ENCODE data around the gene NAV3. TPM values are rescaled to one million over a fixed set of nuclear protein-coding genes. Genes with fewer than 3 reads are reported as not detected.
"Not testable (repeated sequence)": the region's sequence is repeated elsewhere in the genome, so short reads cannot be mapped to it uniquely, and the experiment has no call there.

Gene NAV3
- total RNA-seq, 2 donors from 2014 or later, result 0.08 TPM; not detected in 1

DNA sequence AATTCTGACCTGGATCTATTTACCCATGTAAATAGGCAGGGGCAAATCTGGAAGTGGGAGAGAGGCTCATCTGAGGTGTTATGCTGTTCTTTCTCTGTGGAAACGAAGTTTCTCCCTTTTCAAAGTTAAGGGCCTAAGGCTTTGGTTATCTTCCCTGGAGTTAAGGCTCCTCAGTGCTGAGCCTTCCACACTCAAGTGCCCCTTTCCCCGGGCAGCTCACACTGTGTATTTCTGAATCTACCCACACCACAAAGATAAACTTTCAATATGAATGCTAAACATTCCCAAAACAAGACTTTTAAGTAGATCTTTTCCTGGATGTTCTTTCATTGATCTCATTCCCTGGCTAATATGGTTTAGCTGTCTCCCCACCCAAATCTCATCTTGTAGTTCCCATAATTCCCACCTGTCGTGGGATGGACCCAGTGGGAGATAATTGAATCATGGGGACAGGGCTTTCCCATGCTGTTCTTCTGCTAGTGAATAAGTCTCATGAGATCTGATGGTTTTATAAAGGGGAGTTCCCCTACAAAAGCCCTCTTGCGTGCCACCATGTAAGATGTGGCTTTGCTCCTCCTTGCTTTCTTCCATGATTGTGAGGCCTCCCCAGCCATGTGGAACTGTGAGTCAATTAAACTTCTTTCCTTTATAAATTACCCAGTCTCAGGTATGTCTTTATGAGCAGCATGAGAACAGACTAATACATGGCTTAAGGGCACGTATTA lies 251.1 kb downstream of the NAV3 start:
- no peaks in the 10 kb centered on the region for H3K36me3 Mint-ChIP-seq (ENCODE audit: low read depth)
- no peak overlapping the region for H3K4me3 Mint-ChIP-seq
- H3K9me3 ChIP-seq (ENCODE audit: control insufficient read depth, low read length, poor library complexity, severe bottlenecking), result no peaks in the 10 kb centered on the region
- no peak for DNase-seq
- no peak for ATAC-seq
- no peak overlapping the region for H3K27ac Mint-ChIP-seq
- no peaks in the 10 kb centered on the region for H3K4me1 Mint-ChIP-seq
- H3K27me3 Mint-ChIP-seq, result no peaks in the 10 kb centered on the region

DNA sequence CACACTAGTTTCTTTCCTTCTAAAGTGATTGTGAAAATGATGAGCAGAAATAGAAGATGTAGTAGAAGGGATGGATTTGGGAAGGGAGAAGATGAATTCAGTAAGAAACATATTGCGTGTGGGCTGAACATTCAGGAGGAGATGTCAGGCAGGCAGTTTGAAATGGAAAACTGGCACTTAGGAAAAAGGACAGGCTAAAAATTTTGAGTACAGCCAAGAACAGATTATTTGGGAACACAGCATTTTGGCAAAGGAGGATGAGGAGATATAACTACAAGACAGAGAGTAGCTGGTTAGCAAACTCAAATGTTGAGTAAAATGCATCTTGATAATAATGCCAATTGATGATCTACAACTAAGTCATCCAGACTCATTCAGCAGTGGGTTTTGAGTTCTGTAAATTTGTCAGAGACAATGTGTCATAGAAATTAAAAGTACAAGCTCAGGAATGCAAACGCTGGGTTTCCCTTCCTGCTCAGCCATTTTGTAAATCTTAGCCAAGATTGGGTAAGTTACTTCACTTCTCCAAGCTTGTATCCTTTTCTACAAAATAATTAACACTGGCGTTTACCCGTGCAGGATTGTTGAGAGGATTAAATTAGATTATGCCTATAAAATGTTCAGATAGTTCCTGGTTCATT lies 255.0 kb downstream of the NAV3 start:
- no peak for ATAC-seq

GRCh38 chr12:78086553-78087362 lies 256.1 kb downstream of the NAV3 start:
- no peak for DNase-seq
- H3K27ac Mint-ChIP-seq, result no peak overlapping the region
- ATAC-seq, result no peak
- H3K27me3 Mint-ChIP-seq, result no peaks in the 10 kb centered on the region
- H3K9me3 ChIP-seq (ENCODE audit: control insufficient read depth, low read length, poor library complexity, severe bottlenecking), result no peaks in the 10 kb centered on the region
- no peaks in the 10 kb centered on the region for H3K36me3 Mint-ChIP-seq (ENCODE audit: low read depth)
- no peak overlapping the region for H3K4me3 Mint-ChIP-seq
- no peaks in the 10 kb centered on the region for H3K4me1 Mint-ChIP-seq

More for the DNA sequence above, 255.0 kb downstream of the NAV3 start:
- Mint-ChIP-seq H3K4me1 (no peaks in the 10 kb centered on the region), H3K27ac (no peak overlapping the region), H3K27me3 (no peaks in the 10 kb centered on the region), H3K4me3 (no peak overlapping the region), H3K36me3 (ENCODE audit: low read depth) (no peaks in the 10 kb centered on the region)
- no peaks in the 10 kb centered on the region for H3K9me3 ChIP-seq (ENCODE audit: control insufficient read depth, low read length, poor library complexity, severe bottlenecking)
- DNase-seq, result no peak

DNA sequence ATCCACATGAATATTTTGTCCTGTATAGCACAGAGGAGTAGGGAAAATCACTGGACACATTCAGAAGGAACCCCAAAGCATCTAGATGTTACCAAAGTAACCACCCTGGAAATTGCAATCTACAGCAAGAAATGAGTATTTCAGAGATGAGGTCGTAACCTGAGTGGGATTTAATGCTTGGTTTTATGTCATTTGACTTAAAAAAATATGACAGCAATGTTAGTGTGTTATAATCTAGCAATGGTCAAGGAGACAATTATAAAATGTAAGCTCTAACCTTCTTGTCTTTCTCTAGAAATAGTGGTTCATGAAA lies 256.6 kb downstream of the NAV3 start:
- Mint-ChIP-seq H3K36me3 (ENCODE audit: low read depth) (no peaks in the 10 kb centered on the region), H3K4me1 (no peaks in the 10 kb centered on the region)
- ATAC-seq, result no peak

GRCh38 chr12:78088391-78088832 lies 257.7 kb downstream of the NAV3 start:
- H3K27me3 Mint-ChIP-seq, result no peaks in the 10 kb centered on the region
- no peak for DNase-seq
- H3K9me3 ChIP-seq (ENCODE audit: control insufficient read depth, low read length, poor library complexity, severe bottlenecking), result no peaks in the 10 kb centered on the region
- H3K4me3 Mint-ChIP-seq, result no peak overlapping the region
- H3K36me3 Mint-ChIP-seq (ENCODE audit: low read depth), result no peaks in the 10 kb centered on the region
- no peak overlapping the region for H3K27ac Mint-ChIP-seq
- no peak for ATAC-seq
- no peaks in the 10 kb centered on the region for H3K4me1 Mint-ChIP-seq

More for the DNA sequence above, 256.6 kb downstream of the NAV3 start:
- Mint-ChIP-seq H3K27ac (no peak overlapping the region), H3K4me3 (no peak overlapping the region), H3K27me3 (no peaks in the 10 kb centered on the region)
- no peak for DNase-seq
- H3K9me3 ChIP-seq (ENCODE audit: control insufficient read depth, low read length, poor library complexity, severe bottlenecking), result no peaks in the 10 kb centered on the region

DNA sequence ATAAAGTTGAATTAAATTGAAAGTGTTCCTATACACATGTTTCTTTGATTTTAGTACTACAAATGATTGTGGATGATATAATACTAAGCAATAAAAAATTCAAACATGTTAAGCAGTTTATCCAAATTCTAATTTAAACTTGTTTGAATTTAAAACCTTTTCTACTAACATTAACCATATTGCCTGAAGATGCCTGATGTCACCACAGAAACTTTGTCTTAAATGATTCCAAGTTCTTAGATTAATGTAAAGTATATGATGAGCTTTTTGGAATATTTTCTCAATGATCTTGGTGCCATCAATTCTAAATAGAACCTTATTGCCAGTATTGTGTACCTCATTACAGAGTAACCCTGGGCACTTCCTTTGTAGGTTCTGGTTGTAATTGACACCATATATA lies 259.6 kb downstream of the NAV3 start:
- H3K9me3 ChIP-seq (ENCODE audit: control insufficient read depth, low read length, poor library complexity, severe bottlenecking), result no peaks in the 10 kb centered on the region
- Mint-ChIP-seq H3K4me3 (no peak overlapping the region), H3K4me1 (no peaks in the 10 kb centered on the region), H3K27me3 (no peaks in the 10 kb centered on the region), H3K27ac (no peak overlapping the region), H3K36me3 (ENCODE audit: low read depth) (no peaks in the 10 kb centered on the region)
- DNase-seq, result no peak
- no peak for ATAC-seq

GRCh38 chr12:78095623-78096022 lies 264.9 kb downstream of the NAV3 start:
- no peaks in the 10 kb centered on the region for H3K9me3 ChIP-seq (ENCODE audit: control insufficient read depth, low read length, poor library complexity, severe bottlenecking)
- no peak overlapping the region for H3K4me3 Mint-ChIP-seq
- no peak for ATAC-seq
- DNase-seq, result no peak
- H3K27ac Mint-ChIP-seq, result no peak overlapping the region
- no peaks in the 10 kb centered on the region for H3K36me3 Mint-ChIP-seq (ENCODE audit: low read depth)
- no peaks in the 10 kb centered on the region for H3K27me3 Mint-ChIP-seq
- no peaks in the 10 kb centered on the region for H3K4me1 Mint-ChIP-seq

DNA sequence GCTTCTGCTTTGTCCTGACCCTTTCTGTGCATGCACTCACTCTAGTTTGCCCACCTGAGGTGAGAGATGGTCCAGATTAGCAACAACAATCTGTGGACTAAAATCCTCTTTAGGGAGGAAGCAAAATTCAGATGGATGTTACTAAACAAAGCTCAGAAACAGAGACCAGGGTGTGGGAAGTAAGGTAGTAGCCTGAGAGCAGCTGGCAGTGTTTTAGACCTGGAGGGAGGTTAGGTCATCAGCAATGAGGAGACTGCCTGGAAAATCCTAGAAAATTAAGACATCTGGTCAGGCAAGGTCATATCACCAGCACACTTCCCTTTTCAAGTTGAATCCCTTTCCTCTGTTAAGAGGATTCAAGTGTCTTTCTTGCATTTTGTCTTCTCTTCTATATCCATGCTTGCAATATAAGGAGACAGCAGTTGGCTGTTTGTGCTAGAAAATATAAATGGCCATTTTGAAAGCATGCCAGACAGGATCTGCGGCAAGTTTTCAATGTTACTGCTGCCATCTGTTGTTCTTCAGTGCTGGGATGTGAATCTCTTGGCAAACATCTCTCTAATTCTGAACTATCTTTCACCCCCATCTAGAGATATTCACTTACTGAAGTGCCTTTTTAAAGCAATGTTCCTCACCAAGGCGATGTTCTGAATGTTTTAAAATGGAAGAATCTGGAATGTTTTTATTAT lies 266.4 kb downstream of the NAV3 start:
- Mint-ChIP-seq H3K4me1 (no peaks in the 10 kb centered on the region), H3K27me3 (no peaks in the 10 kb centered on the region), H3K4me3 (no peak overlapping the region), H3K27ac (no peak overlapping the region), H3K36me3 (ENCODE audit: low read depth) (no peaks in the 10 kb centered on the region)
- ATAC-seq (no peak), DNase-seq (no peak)
- no peaks in the 10 kb centered on the region for H3K9me3 ChIP-seq (ENCODE audit: control insufficient read depth, low read length, poor library complexity, severe bottlenecking)

GRCh38 chr12:78099806-78100205 lies 269.1 kb downstream of the NAV3 start:
- no peaks in the 10 kb centered on the region for H3K4me1 Mint-ChIP-seq
- H3K4me3 Mint-ChIP-seq, result no peak overlapping the region
- ATAC-seq (no peak), DNase-seq (no peak)
- no peak overlapping the region for H3K27ac Mint-ChIP-seq
- H3K27me3 Mint-ChIP-seq, result no peaks in the 10 kb centered on the region
- H3K9me3 ChIP-seq (ENCODE audit: control insufficient read depth, low read length, poor library complexity, severe bottlenecking), result no peaks in the 10 kb centered on the region
- H3K36me3 Mint-ChIP-seq (ENCODE audit: low read depth), result no peaks in the 10 kb centered on the region

DNA sequence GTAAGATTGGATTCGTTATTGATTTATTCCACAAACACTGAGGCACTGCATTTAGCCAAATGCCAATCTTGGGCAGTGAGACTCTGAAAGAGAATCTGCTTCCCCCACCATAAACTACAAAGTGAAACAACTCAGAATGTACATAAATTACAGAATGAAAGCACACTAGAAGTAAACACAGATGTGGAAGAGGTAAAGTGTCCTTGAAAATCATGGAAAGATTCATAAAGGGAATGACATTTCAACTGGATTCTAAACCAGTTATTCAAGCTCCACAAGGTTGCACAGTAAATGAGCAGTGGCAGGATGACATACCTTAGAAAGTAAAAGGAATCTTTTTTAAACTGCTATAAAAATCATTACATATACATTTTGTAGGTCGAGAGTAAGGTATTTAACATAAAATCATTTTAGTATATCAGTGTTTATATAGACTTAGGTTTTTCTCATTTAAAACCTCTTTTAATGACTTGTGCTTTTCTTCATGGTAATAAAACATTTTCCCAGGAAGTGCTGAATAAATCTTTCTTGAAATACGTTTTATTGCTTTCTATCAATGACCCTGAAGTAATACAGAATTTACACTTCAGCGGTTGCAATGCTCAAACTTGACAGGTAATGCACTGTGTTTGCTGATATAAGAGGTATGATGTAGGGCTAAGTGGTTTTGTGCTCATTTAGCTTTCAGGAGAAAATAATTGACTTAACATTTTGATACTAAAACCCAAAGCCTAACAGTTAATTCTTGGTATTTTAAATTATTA lies 270.6 kb downstream of the NAV3 start:
- H3K36me3 Mint-ChIP-seq (ENCODE audit: low read depth), result no peaks in the 10 kb centered on the region
- no peak overlapping the region for H3K27ac Mint-ChIP-seq
- H3K9me3 ChIP-seq (ENCODE audit: control insufficient read depth, low read length, poor library complexity, severe bottlenecking), result no peaks in the 10 kb centered on the region
- no peak for DNase-seq
- H3K27me3 Mint-ChIP-seq, result no peaks in the 10 kb centered on the region
- H3K4me3 Mint-ChIP-seq, result no peak overlapping the region
- H3K4me1 Mint-ChIP-seq, result no peaks in the 10 kb centered on the region
- ATAC-seq, result no peak

DNA sequence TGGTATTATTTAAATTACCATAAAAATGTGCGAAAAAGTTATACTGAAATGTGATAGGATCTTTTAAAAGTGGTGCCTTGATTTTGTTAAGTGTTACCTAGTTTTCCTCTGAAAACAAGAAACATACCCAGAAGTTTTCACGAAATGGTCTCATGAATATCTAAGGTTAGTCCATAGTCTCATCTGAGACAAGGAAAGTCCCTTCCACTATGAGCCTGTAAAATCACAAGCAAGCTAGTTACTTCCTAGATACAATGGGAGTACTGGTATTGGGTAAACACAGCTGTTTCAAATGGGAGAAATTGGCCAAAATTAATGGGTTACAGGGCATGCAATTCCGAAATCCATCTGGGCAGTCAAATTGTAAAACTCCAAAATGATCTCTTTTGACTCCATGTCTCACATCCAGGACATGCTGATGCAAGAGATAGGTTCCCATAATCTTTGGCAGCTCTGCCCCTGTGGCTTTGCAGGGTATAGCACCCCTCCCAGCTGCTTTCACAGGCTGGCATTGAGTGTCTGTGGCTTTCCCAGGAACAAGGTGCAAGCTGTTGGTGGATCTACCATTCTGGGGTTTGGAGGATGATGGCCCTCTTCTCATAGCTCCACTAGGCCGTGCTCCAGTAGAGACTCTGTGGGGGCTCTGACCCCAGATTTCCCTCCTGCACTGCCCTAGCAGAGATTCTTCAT lies 271.4 kb downstream of the NAV3 start:
- Mint-ChIP-seq H3K4me1 (no peaks in the 10 kb centered on the region), H3K4me3 (no peak overlapping the region), H3K36me3 (ENCODE audit: low read depth) (no peaks in the 10 kb centered on the region), H3K27ac (no peak overlapping the region), H3K27me3 (no peaks in the 10 kb centered on the region)
- no peak for DNase-seq
- no peaks in the 10 kb centered on the region for H3K9me3 ChIP-seq (ENCODE audit: control insufficient read depth, low read length, poor library complexity, severe bottlenecking)
- ATAC-seq, result no peak

- H3K27me3 Mint-ChIP-seq; ATAC-seq; H3K27ac Mint-ChIP-seq; H3K4me3 Mint-ChIP-seq; H3K9me3 ChIP-seq (ENCODE audit: control insufficient read depth, low read length, poor library complexity, severe bottlenecking); DNase-seq; H3K36me3 Mint-ChIP-seq (ENCODE audit: low read depth); H3K4me1 Mint-ChIP-seq: not testable (repeated sequence)
These were observed 272.1 kb downstream of the NAV3 start for GRCh38 chr12:78102801-78103200.
